BE2C (cell line): ENCODE measurements around the gene MRPL51.

Source experiments
- DNase-seq: peaks from one replicate; pipeline ENCODE4 v3.0.0-alpha.2; 2020
- H3K27me3 ChIP-seq: fragments of 250-450 bp; sonication (Bioruptor Pico); 2 replicates; pipeline ENCODE4 v1.5.1; 2020; ENCODE audit warnings: mild to moderate bottlenecking
- H3K36me3 ChIP-seq: fragments of 250-450 bp; sonication (Bioruptor Pico); 2 replicates; pipeline ENCODE4 v1.5.1; 2020; ENCODE audit warnings: mild to moderate bottlenecking
- H3K4me1 ChIP-seq: fragments of 250-450 bp; sonication (Bioruptor Pico); 2 replicates; pipeline ENCODE4 v1.5.1; 2020
- H3K4me3 ChIP-seq: 2 replicates; pipeline ENCODE4 v1.5.1; 2011; ENCODE audit warnings: low read depth, low read length
- H3K9me3 ChIP-seq: fragments of 250-450 bp; sonication (Bioruptor Pico); 2 replicates; pipeline ENCODE4 v1.5.1; 2020
- CTCF ChIP-seq: IDR thresholded peaks from 2 replicates; pipeline ENCODE4 v1.5.1; 2012; ENCODE audit warnings: mild to moderate bottlenecking, low read depth, low read length

The MRPL51 gene

GRCh38 chr12:6526766-6527525 lies 33.9 kb upstream of the MRPL51 start:
- no peak for DNase-seq
- peaks cover 100% of the 10 kb centered on the region for H3K36me3 ChIP-seq
- TF ChIP-seq CTCF, result no peak

GRCh38 chr12:6526201-6526600 lies 33.1 kb upstream of the MRPL51 start:
- no peak for TF ChIP-seq CTCF
- H3K36me3 ChIP-seq, result peaks cover 100% of the 10 kb centered on the region
- no peaks in the 10 kb centered on the region for H3K9me3 ChIP-seq
- no peak for DNase-seq
- H3K27me3 ChIP-seq, result no peaks in the 10 kb centered on the region
- no peak overlapping the region for H3K4me3 ChIP-seq
- H3K4me1 ChIP-seq, result no peaks in the 10 kb centered on the region

More at GRCh38 chr12:6526766-6527525, 33.9 kb upstream of the MRPL51 start:
- H3K9me3 ChIP-seq, result no peaks in the 10 kb centered on the region
- H3K4me1 ChIP-seq, result no peaks in the 10 kb centered on the region; the same call in 1 of the 2 replicates
- no peaks in the 10 kb centered on the region for H3K27me3 ChIP-seq
- H3K4me3 ChIP-seq, result no peak overlapping the region

- no peaks in the 10 kb centered on the region for H3K9me3 ChIP-seq
- no peak for TF ChIP-seq CTCF
- no peak for DNase-seq
- no peaks in the 10 kb centered on the region for H3K4me1 ChIP-seq
- H3K4me3 ChIP-seq, result no peak overlapping the region
- no peaks in the 10 kb centered on the region for H3K27me3 ChIP-seq
- H3K36me3 ChIP-seq, result peaks cover 98% of the 10 kb centered on the region
Observed at GRCh38 chr12:6524648-6525047, 31.6 kb upstream of the MRPL51 start.

GRCh38 chr12:6523708-6524107 lies 30.6 kb upstream of the MRPL51 start:
- no peak for TF ChIP-seq CTCF
- Histone ChIP-seq H3K36me3 (peaks cover 96% of the 10 kb centered on the region), H3K9me3 (no peaks in the 10 kb centered on the region), H3K4me3 (no peak overlapping the region), H3K27me3 (no peaks in the 10 kb centered on the region), H3K4me1 (no peaks in the 10 kb centered on the region)
- DNase-seq, result no peak

- no peaks in the 10 kb centered on the region for H3K27me3 ChIP-seq
- no peak overlapping the region for H3K4me3 ChIP-seq
- DNase-seq, result no peak
- H3K36me3 ChIP-seq, result peaks cover 94% of the 10 kb centered on the region
- H3K4me1 ChIP-seq, result no peaks in the 10 kb centered on the region
- no peak for TF ChIP-seq CTCF
- H3K9me3 ChIP-seq, result no peaks in the 10 kb centered on the region
Observed at GRCh38 chr12:6522193-6522592, 29.1 kb upstream of the MRPL51 start.

- no peak for DNase-seq
- Histone ChIP-seq H3K27me3 (no peaks in the 10 kb centered on the region), H3K9me3 (no peaks in the 10 kb centered on the region), H3K4me3 (no peak overlapping the region), H3K36me3 (peaks cover 94% of the 10 kb centered on the region), H3K4me1 (no peaks in the 10 kb centered on the region)
- no peak for TF ChIP-seq CTCF
Observed at GRCh38 chr12:6520186-6520585, 27.1 kb upstream of the MRPL51 start.
